Loucy (cell line): ENCODE measurements around the gene CD58.

ENCODE experiments used
- H2AFZ ChIP-seq: fragments of 200-600 bp; sonication (generic); 2 replicates; pipeline ENCODE4 v1.6.0; 2016; ENCODE audit warnings: antibody characterized with exemption, mild to moderate bottlenecking, low read length, moderate library complexity
- H3F3A ChIP-seq: fragments of 200-600 bp; 2 replicates; pipeline ENCODE4 v1.6.0; 2016; ENCODE audit warnings: antibody characterized with exemption, low read depth, mild to moderate bottlenecking
- H3K27me3 ChIP-seq: fragments of 200-600 bp; sonication (generic); 2 replicates; pipeline ENCODE4 v1.6.1; 2014; ENCODE audit warnings: low read length, mild to moderate bottlenecking; ENCODE audit not compliant: insufficient read depth, poor library complexity, severe bottlenecking
- H3K36me3 ChIP-seq: fragments of 200-600 bp; sonication (generic); 2 replicates; pipeline ENCODE4 v1.6.1; 2016; ENCODE audit warnings: low read length; ENCODE audit not compliant: insufficient read depth
- H3K4me1 ChIP-seq: fragments of 200-600 bp; sonication (generic); 2 replicates; pipeline ENCODE4 v1.5.1; 2014; ENCODE audit warnings: low read length, mild to moderate bottlenecking; ENCODE audit not compliant: insufficient read depth, poor library complexity, severe bottlenecking
- H3K4me2 ChIP-seq: fragments of 200-600 bp; sonication (generic); 2 replicates; pipeline ENCODE4 v1.6.0; 2014; ENCODE audit warnings: antibody characterized with exemption, low read length, low read depth, mild to moderate bottlenecking; ENCODE audit not compliant: poor library complexity, severe bottlenecking
- H3K4me3 ChIP-seq: fragments of 200-600 bp; sonication (generic); 2 replicates; pipeline ENCODE4 v1.5.1; 2014; ENCODE audit warnings: low read length, mild to moderate bottlenecking, mixed read lengths; ENCODE audit not compliant: poor library complexity, severe bottlenecking
- H3K79me2 ChIP-seq: fragments of 200-600 bp; sonication (generic); 2 replicates; pipeline ENCODE4 v1.6.1; 2014; ENCODE audit warnings: low read length; ENCODE audit not compliant: insufficient read depth
- H3K9ac ChIP-seq: fragments of 200-600 bp; sonication (generic); 2 replicates; pipeline ENCODE4 v1.6.0; 2014; ENCODE audit warnings: mild to moderate bottlenecking, low read depth, low read length, moderate library complexity; ENCODE audit not compliant: poor library complexity, severe bottlenecking
- H3K9me2 ChIP-seq: fragments of 200-600 bp; sonication (generic); replicated peaks from 2 replicates; pipeline ENCODE4 v1.6.1; 2016; ENCODE audit warnings: low read depth, low read length, mixed read lengths
- H3K9me3 ChIP-seq: fragments of 200-600 bp; sonication (generic); 2 replicates; pipeline ENCODE4 v1.6.1; 2014; ENCODE audit warnings: mild to moderate bottlenecking, antibody characterized with exemption, low read length, low read depth; ENCODE audit not compliant: insufficient read depth
- H4K20me1 ChIP-seq: fragments of 200-600 bp; sonication (generic); 2 replicates; pipeline ENCODE4 v1.6.0; 2014; ENCODE audit warnings: antibody characterized with exemption, low read length, mild to moderate bottlenecking; ENCODE audit not compliant: insufficient read depth, poor library complexity, severe bottlenecking
- EZH2phosphoT487 ChIP-seq: fragments of 200-600 bp; IDR thresholded peaks from 2 replicates; pipeline ENCODE4 v1.6.1; 2018; ENCODE audit warnings: antibody characterized with exemption, mild to moderate bottlenecking, moderate library complexity, borderline replicate concordance
- TF ChIP-seq, protein P1 (sequence below): fragments of 200-600 bp; sonication (generic); conservative IDR thresholded peaks from 2 replicates; pipeline ENCODE4 v1.5.1; 2014; ENCODE audit warnings: mild to moderate bottlenecking, antibody characterized with exemption, low read length

CD58 gene

DNA sequence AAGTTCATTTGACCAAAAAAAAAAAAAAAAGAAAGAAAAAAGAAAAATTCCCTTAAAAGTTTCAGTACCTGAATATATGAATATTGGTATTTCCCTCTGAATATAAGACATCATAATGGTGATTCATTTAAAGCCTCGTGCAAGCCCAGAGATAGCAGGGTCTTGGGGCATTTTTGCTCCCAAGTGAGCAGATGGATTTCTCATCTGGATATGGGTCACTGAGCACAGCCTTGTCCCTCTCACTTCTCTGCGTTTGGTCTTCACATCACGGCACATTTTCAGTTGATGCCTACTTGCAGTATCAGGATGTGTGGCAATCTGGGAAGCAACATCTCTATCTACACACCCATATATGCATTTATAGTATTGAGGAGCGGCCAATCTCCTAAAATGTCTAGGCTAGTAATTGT, 12.7 kb downstream of the CD58 start:
- Histone ChIP-seq H3K9ac (no peak overlapping the region), H3K4me1 (peaks cover 46% of the 10 kb centered on the region), H3K9me2 (no peaks in the 10 kb centered on the region), H3K36me3 (no peaks in the 10 kb centered on the region), H3K79me2 (peaks cover 88% of the 10 kb centered on the region), H2AFZ (no peak overlapping the region), H4K20me1 (peaks cover 15% of the 10 kb centered on the region), H3K4me3 (no peak overlapping the region), H3K27me3 (no peaks in the 10 kb centered on the region), H3K4me2 (no peak overlapping the region), H3F3A (no peaks in the 10 kb centered on the region), H3K9me3 (peaks cover 5% of the 10 kb centered on the region; the same call in 1 of the 2 replicates)
- TF ChIP-seq, protein P1, sequence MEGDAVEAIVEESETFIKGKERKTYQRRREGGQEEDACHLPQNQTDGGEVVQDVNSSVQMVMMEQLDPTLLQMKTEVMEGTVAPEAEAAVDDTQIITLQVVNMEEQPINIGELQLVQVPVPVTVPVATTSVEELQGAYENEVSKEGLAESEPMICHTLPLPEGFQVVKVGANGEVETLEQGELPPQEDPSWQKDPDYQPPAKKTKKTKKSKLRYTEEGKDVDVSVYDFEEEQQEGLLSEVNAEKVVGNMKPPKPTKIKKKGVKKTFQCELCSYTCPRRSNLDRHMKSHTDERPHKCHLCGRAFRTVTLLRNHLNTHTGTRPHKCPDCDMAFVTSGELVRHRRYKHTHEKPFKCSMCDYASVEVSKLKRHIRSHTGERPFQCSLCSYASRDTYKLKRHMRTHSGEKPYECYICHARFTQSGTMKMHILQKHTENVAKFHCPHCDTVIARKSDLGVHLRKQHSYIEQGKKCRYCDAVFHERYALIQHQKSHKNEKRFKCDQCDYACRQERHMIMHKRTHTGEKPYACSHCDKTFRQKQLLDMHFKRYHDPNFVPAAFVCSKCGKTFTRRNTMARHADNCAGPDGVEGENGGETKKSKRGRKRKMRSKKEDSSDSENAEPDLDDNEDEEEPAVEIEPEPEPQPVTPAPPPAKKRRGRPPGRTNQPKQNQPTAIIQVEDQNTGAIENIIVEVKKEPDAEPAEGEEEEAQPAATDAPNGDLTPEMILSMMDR, result no peak

DNA sequence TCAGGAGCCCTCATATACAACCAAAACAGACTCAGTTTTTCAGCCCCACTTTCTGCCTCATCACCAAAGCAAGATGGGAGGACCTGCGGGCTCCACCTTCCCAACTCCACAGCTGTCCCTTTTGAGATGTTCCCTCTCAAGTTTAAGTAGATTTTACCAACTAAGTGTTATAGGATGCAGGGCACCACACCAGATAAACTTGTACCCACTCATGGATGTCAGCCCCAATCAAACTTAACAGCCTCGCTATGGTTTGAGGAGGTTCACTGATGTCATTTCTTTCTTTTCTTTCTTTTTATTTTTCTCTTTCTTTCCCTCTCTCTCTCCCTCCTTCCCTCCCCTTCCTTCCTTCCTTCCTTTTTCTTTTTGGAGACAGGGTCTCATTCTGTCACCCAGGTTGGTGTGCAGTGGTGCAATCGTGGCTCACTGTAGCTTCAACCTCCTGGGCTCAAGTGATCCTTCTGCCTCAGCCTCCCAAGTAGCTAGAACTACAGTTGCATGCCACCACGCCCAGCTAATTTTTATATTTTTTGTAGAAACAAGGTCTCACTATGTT, 13.4 kb downstream of the CD58 start:
- no peak for TF ChIP-seq EZH2phosphoT487
- TF ChIP-seq, protein P1, result no peak
- H3K27me3 ChIP-seq, result no peaks in the 10 kb centered on the region
- peaks cover 19% of the 10 kb centered on the region for H4K20me1 ChIP-seq
- no peaks in the 10 kb centered on the region for H3K9me3 ChIP-seq
- no peak overlapping the region for H3K4me2 ChIP-seq
- peaks cover 46% of the 10 kb centered on the region for H3K4me1 ChIP-seq
- H3F3A ChIP-seq, result no peaks in the 10 kb centered on the region
- H3K36me3 ChIP-seq, result no peaks in the 10 kb centered on the region
- no peak overlapping the region for H2AFZ ChIP-seq
- H3K9me2 ChIP-seq, result no peaks in the 10 kb centered on the region
- H3K9ac ChIP-seq, result no peak overlapping the region
- no peak overlapping the region for H3K4me3 ChIP-seq
- peaks cover 86% of the 10 kb centered on the region for H3K79me2 ChIP-seq

DNA sequence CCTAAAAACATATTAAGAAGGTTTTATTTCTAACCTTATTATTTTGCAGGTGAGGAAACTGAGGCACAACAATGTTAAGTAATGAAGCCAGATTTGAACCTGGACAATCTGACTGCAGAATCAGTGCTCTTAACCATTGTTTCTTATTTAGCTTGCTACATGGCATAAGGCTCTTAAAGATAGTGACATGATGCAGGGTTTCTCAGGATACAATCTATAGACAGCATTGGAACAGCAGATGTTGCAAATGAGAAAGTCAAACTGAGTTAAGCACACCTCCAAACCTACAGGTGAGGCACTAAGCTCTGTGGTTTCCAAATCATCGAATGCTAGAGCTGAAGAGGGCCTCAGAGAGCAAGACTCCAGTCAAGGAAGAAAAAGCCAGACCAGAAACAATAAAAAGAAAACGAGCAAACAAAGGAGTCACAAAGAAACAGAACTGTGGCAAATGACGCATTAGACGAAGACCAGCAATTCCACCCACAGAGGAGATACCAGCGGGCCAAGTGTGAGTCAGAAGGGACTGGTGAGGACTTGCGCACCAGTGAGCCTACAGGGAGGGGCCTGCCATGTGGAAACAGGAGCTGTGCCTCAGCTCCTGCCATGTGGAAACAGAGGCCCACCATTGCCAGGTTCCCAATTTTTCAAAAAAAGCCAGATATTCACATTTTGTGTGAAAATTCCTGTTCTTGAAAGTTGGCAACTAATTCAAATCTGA, 14.4 kb downstream of the CD58 start:
- H3F3A ChIP-seq, result no peaks in the 10 kb centered on the region
- H3K9ac ChIP-seq, result no peak overlapping the region
- H3K36me3 ChIP-seq, result no peaks in the 10 kb centered on the region
- peaks cover 19% of the 10 kb centered on the region for H4K20me1 ChIP-seq
- H3K9me3 ChIP-seq, result no peaks in the 10 kb centered on the region
- no peak for TF ChIP-seq EZH2phosphoT487
- TF ChIP-seq, protein P1, result no peak
- peaks cover 42% of the 10 kb centered on the region for H3K4me1 ChIP-seq
- peaks cover 86% of the 10 kb centered on the region for H3K79me2 ChIP-seq
- no peak overlapping the region for H3K4me2 ChIP-seq
- H3K27me3 ChIP-seq, result no peaks in the 10 kb centered on the region
- H3K4me3 ChIP-seq, result no peak overlapping the region
- no peak overlapping the region for H2AFZ ChIP-seq
- H3K9me2 ChIP-seq, result no peaks in the 10 kb centered on the region
